Activated naive CD4-positive, alpha-beta T cell (primary cell): Measurements from ENCODE around the gene SEC24D.
"Not testable (repeated sequence)": the region's sequence is repeated elsewhere in the genome, so short reads cannot be mapped to it uniquely, and the experiment has no call there.

Source experiments
- DNase-seq, 4 experiments: peaks; one replicate each; lab custom pipeline; 2025; lab: John Stamatoyannopoulos, UW

SEC24D gene

GRCh38 chr4:118835571-118836300 lies at the start of gene SEC24D:
Gene SEC24D (minus strand): TSS chr4:118836126. CDS start chr4:118833696, 2,430 bp downstream.
- peak; percentile 27 to 72 (median 52) for DNase-seq

- no peak for DNase-seq
Observed at GRCh38 chr4:118884716-118885115, 48.8 kb upstream of the SEC24D start.

- no peak for DNase-seq
Observed at GRCh38 chr4:118883861-118884260, 47.9 kb upstream of the SEC24D start.

- DNase-seq: no peak
Observed at GRCh38 chr4:118881512-118882146, 45.7 kb upstream of the SEC24D start.

- no peak for DNase-seq
Observed at GRCh38 chr4:118879409-118879808, 43.5 kb upstream of the SEC24D start.

- not testable (repeated sequence) for DNase-seq
Observed at GRCh38 chr4:118878507-118878906, 42.6 kb upstream of the SEC24D start.

- DNase-seq: no peak
Observed at GRCh38 chr4:118877797-118878196, 41.9 kb upstream of the SEC24D start.

GRCh38 chr4:118872181-118872580 lies 36.3 kb upstream of the SEC24D start:
- DNase-seq: no peak

- DNase-seq: no peak
Observed at GRCh38 chr4:118869808-118870342, 33.9 kb upstream of the SEC24D start.

GRCh38 chr4:118867311-118868067 lies 31.6 kb upstream of the SEC24D start:
- no peak for DNase-seq

GRCh38 chr4:118866442-118866841 lies 30.5 kb upstream of the SEC24D start:
- no peak for DNase-seq

- no peak for DNase-seq
Observed at GRCh38 chr4:118865091-118865708, 29.3 kb upstream of the SEC24D start.

- DNase-seq: no peak
Observed at GRCh38 chr4:118858779-118859178, 22.9 kb upstream of the SEC24D start.

GRCh38 chr4:118857760-118858159 lies 21.8 kb upstream of the SEC24D start:
- DNase-seq: no peak

GRCh38 chr4:118850488-118851173 lies 14.7 kb upstream of the SEC24D start:
- DNase-seq: peak in 2 of 4 experiments; percentile 1 to 11

- DNase-seq: no peak
Observed at GRCh38 chr4:118849867-118850487, 14.1 kb upstream of the SEC24D start.

GRCh38 chr4:118848901-118849300 lies 13.0 kb upstream of the SEC24D start:
- no peak for DNase-seq

GRCh38 chr4:118848242-118848641 lies 12.3 kb upstream of the SEC24D start:
- DNase-seq: no peak

GRCh38 chr4:118846979-118847378 lies 11.1 kb upstream of the SEC24D start:
- no peak for DNase-seq

- DNase-seq: no peak
Observed at GRCh38 chr4:118845552-118846050, 9.7 kb upstream of the SEC24D start.

GRCh38 chr4:118843237-118843636 lies 7.3 kb upstream of the SEC24D start:
- DNase-seq: no peak
